Measurements from ENCODE around the gene HERC2. TPM values are rescaled to one million over a fixed set of nuclear protein-coding genes. Genes with fewer than 3 reads are reported as not detected.

The HERC2 gene
- total RNA-seq, 1 donor from 2014 or later, result 84.6 TPM

DNA sequence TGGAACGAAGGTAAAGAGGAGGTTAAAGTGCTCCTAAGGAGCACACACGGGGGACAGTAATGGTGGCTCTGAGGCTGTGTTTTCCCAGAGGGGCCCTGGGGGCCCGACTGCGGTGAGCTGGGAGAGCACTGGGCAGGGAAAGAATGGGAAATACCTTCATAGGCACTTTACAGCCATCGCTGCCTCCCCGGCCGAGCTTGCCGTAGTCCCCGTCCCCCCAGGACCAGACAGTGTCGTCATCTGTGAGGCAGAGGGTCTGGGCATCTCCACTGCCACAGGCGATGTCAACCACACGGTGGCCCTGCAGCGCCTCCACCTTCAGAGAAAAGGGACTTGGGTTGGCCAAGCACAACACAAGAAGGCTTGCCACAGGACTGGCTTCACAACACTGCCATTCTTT lies 190.0 kb downstream of the HERC2 start:
- Mint-ChIP-seq H3K27ac (no peak overlapping the region), H3K36me3 (peaks cover 30% of the 10 kb centered on the region), H3K4me3 (no peak overlapping the region), H3K27me3 (ENCODE audit: low read depth) (no peaks in the 10 kb centered on the region), H3K4me1 (no peaks in the 10 kb centered on the region), H3K9me3 (no peaks in the 10 kb centered on the region)
- TF ChIP-seq, protein P1, sequence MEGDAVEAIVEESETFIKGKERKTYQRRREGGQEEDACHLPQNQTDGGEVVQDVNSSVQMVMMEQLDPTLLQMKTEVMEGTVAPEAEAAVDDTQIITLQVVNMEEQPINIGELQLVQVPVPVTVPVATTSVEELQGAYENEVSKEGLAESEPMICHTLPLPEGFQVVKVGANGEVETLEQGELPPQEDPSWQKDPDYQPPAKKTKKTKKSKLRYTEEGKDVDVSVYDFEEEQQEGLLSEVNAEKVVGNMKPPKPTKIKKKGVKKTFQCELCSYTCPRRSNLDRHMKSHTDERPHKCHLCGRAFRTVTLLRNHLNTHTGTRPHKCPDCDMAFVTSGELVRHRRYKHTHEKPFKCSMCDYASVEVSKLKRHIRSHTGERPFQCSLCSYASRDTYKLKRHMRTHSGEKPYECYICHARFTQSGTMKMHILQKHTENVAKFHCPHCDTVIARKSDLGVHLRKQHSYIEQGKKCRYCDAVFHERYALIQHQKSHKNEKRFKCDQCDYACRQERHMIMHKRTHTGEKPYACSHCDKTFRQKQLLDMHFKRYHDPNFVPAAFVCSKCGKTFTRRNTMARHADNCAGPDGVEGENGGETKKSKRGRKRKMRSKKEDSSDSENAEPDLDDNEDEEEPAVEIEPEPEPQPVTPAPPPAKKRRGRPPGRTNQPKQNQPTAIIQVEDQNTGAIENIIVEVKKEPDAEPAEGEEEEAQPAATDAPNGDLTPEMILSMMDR (IDR thresholded peaks at IDR 0.05; ENCODE audit: unreplicated experiment), result no peak
- no peak for DNase-seq (ENCODE audit: low spot score in 2 of 2, unreplicated experiment in 2 of 2)

DNA sequence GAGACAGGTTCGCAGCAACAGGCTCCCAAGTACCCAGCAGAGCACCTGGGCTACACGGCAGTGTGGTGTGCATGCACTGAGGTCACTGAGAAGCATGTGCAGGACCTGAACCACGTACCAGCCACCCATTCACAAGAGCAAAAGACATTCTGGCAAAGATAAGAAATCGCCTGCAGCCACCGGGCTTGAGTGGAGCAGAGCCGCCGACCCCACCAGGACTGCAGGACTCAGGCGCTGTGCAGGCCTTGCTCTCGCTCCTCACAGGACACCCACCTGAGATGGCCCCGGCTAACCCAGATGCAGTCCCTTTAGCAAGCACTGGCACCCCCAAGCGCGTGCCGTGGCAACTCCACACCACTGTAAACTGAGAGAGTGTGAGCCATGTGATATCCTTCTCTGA lies 190.6 kb downstream of the HERC2 start:
- DNase-seq (ENCODE audit: low spot score in 2 of 2, unreplicated experiment in 2 of 2), result no peak
- H3K4me3 Mint-ChIP-seq, result no peak overlapping the region
- H3K27me3 Mint-ChIP-seq (ENCODE audit: low read depth), result no peaks in the 10 kb centered on the region
- peaks cover 29% of the 10 kb centered on the region for H3K36me3 Mint-ChIP-seq
- H3K27ac Mint-ChIP-seq, result no peak overlapping the region
- TF ChIP-seq, protein P1 (IDR thresholded peaks at IDR 0.05; ENCODE audit: unreplicated experiment), result no peak
- H3K4me1 Mint-ChIP-seq, result no peaks in the 10 kb centered on the region
- no peaks in the 10 kb centered on the region for H3K9me3 Mint-ChIP-seq

- TF ChIP-seq, protein P1 (IDR thresholded peaks at IDR 0.05; ENCODE audit: unreplicated experiment), result no peak
- Mint-ChIP-seq H3K4me1 (no peaks in the 10 kb centered on the region), H3K27me3 (ENCODE audit: low read depth) (no peaks in the 10 kb centered on the region), H3K36me3 (peaks cover 29% of the 10 kb centered on the region), H3K4me3 (no peak overlapping the region), H3K9me3 (no peaks in the 10 kb centered on the region), H3K27ac (no peak overlapping the region)
- no peak for DNase-seq (ENCODE audit: low spot score in 2 of 2, unreplicated experiment in 2 of 2)
Observed at GRCh38 chr15:28130651-28131050, 191.3 kb downstream of the HERC2 start.

DNA sequence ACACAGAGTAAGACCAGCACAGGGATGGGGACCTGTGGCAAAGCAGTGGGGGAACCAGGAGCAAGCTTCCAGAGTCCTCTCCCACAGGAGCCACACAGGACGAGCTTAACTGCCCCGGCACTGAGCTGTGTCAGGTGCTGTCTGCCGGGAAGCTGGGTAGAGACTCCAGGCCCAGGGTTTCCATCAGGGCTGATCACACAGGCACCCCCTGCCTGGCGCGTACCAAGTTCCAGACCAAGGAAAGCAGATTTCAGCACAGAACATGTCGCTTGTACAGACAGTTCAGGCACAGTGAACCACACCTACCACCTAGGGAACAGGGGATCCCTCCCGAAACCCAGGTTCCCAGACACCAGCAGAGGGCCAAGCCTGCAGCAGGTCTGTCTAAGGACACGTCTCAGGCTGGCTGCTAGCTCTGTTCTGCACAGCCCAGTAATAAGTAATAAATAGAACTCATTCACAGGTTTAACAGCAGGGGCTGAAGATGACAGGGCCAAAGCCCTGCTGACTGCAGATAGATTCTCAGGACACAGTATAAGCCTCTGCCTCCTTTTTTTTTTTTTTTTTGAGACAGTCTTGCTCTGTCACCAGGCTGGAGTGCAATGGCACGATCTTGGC lies 192.6 kb downstream of the HERC2 start:
- Mint-ChIP-seq H3K9me3 (no peaks in the 10 kb centered on the region), H3K36me3 (peaks cover 25% of the 10 kb centered on the region), H3K4me1 (no peaks in the 10 kb centered on the region), H3K27me3 (ENCODE audit: low read depth) (no peaks in the 10 kb centered on the region), H3K27ac (no peak overlapping the region), H3K4me3 (no peak overlapping the region)
- no peak for DNase-seq (ENCODE audit: low spot score in 2 of 2, unreplicated experiment in 2 of 2)
- TF ChIP-seq, protein P1 (IDR thresholded peaks at IDR 0.05; ENCODE audit: unreplicated experiment), result no peak

DNA sequence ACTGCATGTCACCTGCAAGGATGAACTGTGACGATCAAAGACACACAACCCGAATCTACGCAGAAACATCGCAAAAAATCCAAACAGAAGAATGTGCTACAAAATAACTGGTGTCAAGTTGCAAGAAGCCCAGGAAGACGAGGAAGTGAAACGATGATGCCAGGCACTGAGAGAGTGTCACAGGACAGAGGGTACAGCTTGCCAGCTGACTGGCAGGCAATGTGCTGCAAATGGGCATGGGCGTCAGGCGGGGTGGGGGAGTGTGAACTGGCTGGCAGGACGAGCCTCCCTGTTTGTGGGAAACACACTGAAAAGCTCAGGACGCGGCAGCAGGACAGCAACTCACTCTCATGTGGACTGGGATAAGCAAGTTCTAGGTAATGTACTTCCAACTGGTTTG lies 193.9 kb downstream of the HERC2 start:
- TF ChIP-seq, protein P1 (IDR thresholded peaks at IDR 0.05; ENCODE audit: unreplicated experiment), result no peak
- no peak for DNase-seq (ENCODE audit: low spot score in 2 of 2, unreplicated experiment in 2 of 2)
- Mint-ChIP-seq H3K4me1 (peaks cover 4% of the 10 kb centered on the region), H3K4me3 (no peak overlapping the region), H3K27me3 (ENCODE audit: low read depth) (no peaks in the 10 kb centered on the region), H3K27ac (no peak overlapping the region), H3K36me3 (peaks cover 25% of the 10 kb centered on the region), H3K9me3 (no peaks in the 10 kb centered on the region)

- Mint-ChIP-seq H3K4me3 (no peak overlapping the region), H3K36me3 (peaks cover 23% of the 10 kb centered on the region), H3K27me3 (ENCODE audit: low read depth) (no peaks in the 10 kb centered on the region), H3K27ac (no peak overlapping the region), H3K9me3 (no peaks in the 10 kb centered on the region), H3K4me1 (peaks cover 4% of the 10 kb centered on the region)
- no peak for DNase-seq (ENCODE audit: low spot score in 2 of 2, unreplicated experiment in 2 of 2)
- TF ChIP-seq, protein P1 (IDR thresholded peaks at IDR 0.05; ENCODE audit: unreplicated experiment), result no peak
Observed at GRCh38 chr15:28127036-28127435, 194.9 kb downstream of the HERC2 start.

All from mesothelial cell of epicardium (in vitro differentiated cells).